ENCODE data around the gene TAF11L5. TPM values are rescaled to one million over a fixed set of nuclear protein-coding genes. Genes with fewer than 3 reads are reported as not detected.
"Not testable (repeated sequence)": the region's sequence is repeated elsewhere in the genome, so short reads cannot be mapped to it uniquely, and the experiment has no call there.

TAF11L5 gene
- total and polyA plus RNA-seq, 7 experiments from 2014 or later = not detected

DNA sequence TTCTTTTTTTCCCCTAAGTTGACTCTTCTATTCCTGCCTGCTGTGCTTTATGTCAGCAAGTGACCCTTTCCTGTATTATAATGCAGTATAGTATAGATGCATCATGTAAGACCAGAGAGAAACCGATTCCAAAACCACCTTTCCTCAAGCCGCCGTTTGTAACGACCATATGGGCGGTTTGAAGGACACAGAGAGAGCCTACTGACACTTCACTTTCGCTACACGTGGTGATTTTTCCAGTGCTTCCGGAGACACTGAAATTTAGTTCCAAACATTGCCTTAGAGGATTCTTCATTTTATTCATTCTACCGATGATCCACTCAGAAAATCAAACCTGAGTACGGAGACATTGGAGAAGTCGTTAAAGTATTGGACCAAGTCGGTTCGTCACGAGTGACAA lies 5.5 kb upstream of the TAF11L5 start:
- H3K9me3 Mint-ChIP-seq; H3K4me1 Mint-ChIP-seq; H3K4me1 ChIP-seq (ENCODE audit: control insufficient read depth in 2 of 2, insufficient read depth in 2 of 2, low read length in 2 of 2); H3K4me3 Mint-ChIP-seq; H3K27me3 ChIP-seq (ENCODE audit: control insufficient read depth in 2 of 2, insufficient read depth in 2 of 2, low read length in 2 of 2); intact Hi-C loops (cut with micrococcal nuclease); CTCF ChIA-PET; H3K4me3 ChIP-seq (ENCODE audit: low read length); H3K9me3 ChIP-seq (ENCODE audit: control insufficient read depth in 2 of 3, low read length in 3 of 3); DNase-seq; POLR2A ChIA-PET; H3K36me3 ChIP-seq (ENCODE audit: control insufficient read depth in 2 of 3, insufficient read depth in 3 of 3, low read length in 3 of 3); H3K27me3 Mint-ChIP-seq; ATAC-seq; H3K36me3 Mint-ChIP-seq; H3K27ac Mint-ChIP-seq; H3K27ac ChIP-seq (ENCODE audit: low read depth, low read length): not testable (repeated sequence)

GRCh38 chr5:17521501-17521900 lies 3.5 kb upstream of the TAF11L5 start, which contains the start of gene TAF11L4:
Gene TAF11L4 (plus strand): TSS chr5:17521801.
- H3K9me3 ChIP-seq (ENCODE audit: control insufficient read depth in 2 of 3, low read length in 3 of 3); H3K4me3 Mint-ChIP-seq; CTCF ChIA-PET; H3K36me3 Mint-ChIP-seq; POLR2A ChIA-PET; H3K27me3 Mint-ChIP-seq; H3K9me3 Mint-ChIP-seq; H3K4me1 Mint-ChIP-seq; intact Hi-C loops (cut with micrococcal nuclease); H3K27ac ChIP-seq (ENCODE audit: low read depth, low read length); H3K27me3 ChIP-seq (ENCODE audit: control insufficient read depth in 2 of 2, insufficient read depth in 2 of 2, low read length in 2 of 2); DNase-seq; H3K4me3 ChIP-seq (ENCODE audit: low read length); ATAC-seq; H3K36me3 ChIP-seq (ENCODE audit: control insufficient read depth in 2 of 3, insufficient read depth in 3 of 3, low read length in 3 of 3); H3K4me1 ChIP-seq (ENCODE audit: control insufficient read depth in 2 of 2, insufficient read depth in 2 of 2, low read length in 2 of 2); H3K27ac Mint-ChIP-seq: not testable (repeated sequence)

GRCh38 chr5:17526504-17526903 lies 1.5 kb downstream of the TAF11L5 start:
- CTCF ChIA-PET = not testable (repeated sequence)
- peak in 3 of 9 donors; percentile 11 to 27 (median 14) for DNase-seq

DNA sequence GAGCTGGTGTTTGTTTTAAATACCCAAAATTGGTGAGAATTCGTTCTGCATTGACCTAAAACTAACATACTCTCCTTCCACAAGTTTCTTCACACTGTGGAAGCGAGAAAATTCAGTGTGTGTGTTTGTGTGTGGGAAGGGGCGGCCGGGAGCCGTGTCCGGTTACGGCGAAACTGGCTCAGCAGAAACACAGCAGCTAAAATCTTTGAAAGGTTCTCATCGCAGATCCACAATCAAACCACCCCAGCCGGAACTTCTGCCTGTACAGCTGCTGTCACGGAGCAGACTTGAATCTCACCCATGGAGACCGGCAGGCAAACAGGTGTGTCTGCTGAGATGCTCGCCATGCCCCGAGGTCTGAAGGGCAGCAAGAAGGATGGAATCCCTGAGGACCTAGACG lies 3.3 kb downstream of the TAF11L5 start, which contains the start of gene TAF11L6:
TSS of gene TAF11L6 (plus strand) at position 301 of the 400 bp plus-strand sequence.
- H3K27ac Mint-ChIP-seq; H3K4me3 Mint-ChIP-seq; H3K4me1 ChIP-seq (ENCODE audit: control insufficient read depth in 2 of 2, insufficient read depth in 2 of 2, low read length in 2 of 2); H3K4me3 ChIP-seq (ENCODE audit: low read length); ATAC-seq; CTCF ChIA-PET; H3K4me1 Mint-ChIP-seq; H3K36me3 Mint-ChIP-seq; POLR2A ChIA-PET; intact Hi-C loops (cut with micrococcal nuclease); H3K27me3 Mint-ChIP-seq; H3K9me3 ChIP-seq (ENCODE audit: control insufficient read depth in 2 of 3, low read length in 3 of 3); H3K27ac ChIP-seq (ENCODE audit: low read depth, low read length); H3K9me3 Mint-ChIP-seq; H3K36me3 ChIP-seq (ENCODE audit: control insufficient read depth in 2 of 3, insufficient read depth in 3 of 3, low read length in 3 of 3); DNase-seq; H3K27me3 ChIP-seq (ENCODE audit: control insufficient read depth in 2 of 2, insufficient read depth in 2 of 2, low read length in 2 of 2): not testable (repeated sequence)

More at GRCh38 chr5:17526504-17526903, 1.5 kb downstream of the TAF11L5 start:
- H3K27me3 ChIP-seq (ENCODE audit: control insufficient read depth in 2 of 2, insufficient read depth in 2 of 2, low read length in 2 of 2); H3K36me3 ChIP-seq (ENCODE audit: control insufficient read depth in 2 of 3, insufficient read depth in 3 of 3, low read length in 3 of 3); H3K9me3 ChIP-seq (ENCODE audit: control insufficient read depth in 2 of 3, low read length in 3 of 3); ATAC-seq; H3K27me3 Mint-ChIP-seq; H3K4me1 ChIP-seq (ENCODE audit: control insufficient read depth in 2 of 2, insufficient read depth in 2 of 2, low read length in 2 of 2); H3K4me1 Mint-ChIP-seq; intact Hi-C loops (cut with micrococcal nuclease); POLR2A ChIA-PET; H3K4me3 ChIP-seq (ENCODE audit: low read length); H3K4me3 Mint-ChIP-seq; H3K36me3 Mint-ChIP-seq; H3K9me3 Mint-ChIP-seq; H3K27ac ChIP-seq (ENCODE audit: low read depth, low read length); H3K27ac Mint-ChIP-seq: not testable (repeated sequence)

Other genes starting within 250 kb of the TAF11L5 start
- gene TAF11L2, start 27.0 kb upstream of the TAF11L5 start, total RNA-seq = not detected
- not detected for gene TAF11L2, start 27.0 kb upstream of the TAF11L5 start, polyA plus RNA-seq
- gene TAF11L3, start 6.9 kb upstream of the TAF11L5 start, total RNA-seq = not detected
- gene TAF11L3, start 6.9 kb upstream of the TAF11L5 start, polyA plus RNA-seq = not detected
- not detected for gene TAF11L4, start 3.4 kb upstream of the TAF11L5 start, total RNA-seq
- gene TAF11L4, start 3.4 kb upstream of the TAF11L5 start, polyA plus RNA-seq = not detected
- gene TAF11L6, start 3.4 kb downstream of the TAF11L5 start, total RNA-seq = not detected
- not detected for gene TAF11L6, start 3.4 kb downstream of the TAF11L5 start, polyA plus RNA-seq
- not detected for gene TAF11L7, start 60.5 kb downstream of the TAF11L5 start, total RNA-seq
- not detected for gene TAF11L7, start 60.5 kb downstream of the TAF11L5 start, polyA plus RNA-seq
- gene TAF11L8, start 65.7 kb downstream of the TAF11L5 start, total RNA-seq = not detected
- gene TAF11L8, start 65.7 kb downstream of the TAF11L5 start, polyA plus RNA-seq = not detected
- gene TAF11L9, start 69.2 kb downstream of the TAF11L5 start, total RNA-seq = not detected
- gene TAF11L9, start 69.2 kb downstream of the TAF11L5 start, polyA plus RNA-seq = not detected
- gene TAF11L10, start 72.6 kb downstream of the TAF11L5 start, total RNA-seq = not detected
- gene TAF11L10, start 72.6 kb downstream of the TAF11L5 start, polyA plus RNA-seq = not detected
- gene TAF11L11, start 78.9 kb downstream of the TAF11L5 start, total RNA-seq = not detected
- gene TAF11L11, start 78.9 kb downstream of the TAF11L5 start, polyA plus RNA-seq = not detected
- gene TAF11L12, start 85.2 kb downstream of the TAF11L5 start, total RNA-seq = not detected
- not detected for gene TAF11L12, start 85.2 kb downstream of the TAF11L5 start, polyA plus RNA-seq
- gene TAF11L13, start 106.9 kb downstream of the TAF11L5 start, total RNA-seq = not detected
- gene TAF11L13, start 106.9 kb downstream of the TAF11L5 start, polyA plus RNA-seq = not detected
- gene TAF11L14, start 109.2 kb downstream of the TAF11L5 start, total RNA-seq = not detected
- not detected for gene TAF11L14, start 109.2 kb downstream of the TAF11L5 start, polyA plus RNA-seq